AG08396 (cell line): ENCODE measurements around the gene LYL1.

Experiments used
- DNase-seq: peaks from one replicate; pipeline ENCODE4 v3.0.0; 2012; ENCODE audit warnings: low spot score, mixed read lengths

The LYL1 gene

GRCh38 chr19:13073263-13073662 is 29.4 kb downstream of the LYL1 start:
- DNase-seq: no peak

DNA sequence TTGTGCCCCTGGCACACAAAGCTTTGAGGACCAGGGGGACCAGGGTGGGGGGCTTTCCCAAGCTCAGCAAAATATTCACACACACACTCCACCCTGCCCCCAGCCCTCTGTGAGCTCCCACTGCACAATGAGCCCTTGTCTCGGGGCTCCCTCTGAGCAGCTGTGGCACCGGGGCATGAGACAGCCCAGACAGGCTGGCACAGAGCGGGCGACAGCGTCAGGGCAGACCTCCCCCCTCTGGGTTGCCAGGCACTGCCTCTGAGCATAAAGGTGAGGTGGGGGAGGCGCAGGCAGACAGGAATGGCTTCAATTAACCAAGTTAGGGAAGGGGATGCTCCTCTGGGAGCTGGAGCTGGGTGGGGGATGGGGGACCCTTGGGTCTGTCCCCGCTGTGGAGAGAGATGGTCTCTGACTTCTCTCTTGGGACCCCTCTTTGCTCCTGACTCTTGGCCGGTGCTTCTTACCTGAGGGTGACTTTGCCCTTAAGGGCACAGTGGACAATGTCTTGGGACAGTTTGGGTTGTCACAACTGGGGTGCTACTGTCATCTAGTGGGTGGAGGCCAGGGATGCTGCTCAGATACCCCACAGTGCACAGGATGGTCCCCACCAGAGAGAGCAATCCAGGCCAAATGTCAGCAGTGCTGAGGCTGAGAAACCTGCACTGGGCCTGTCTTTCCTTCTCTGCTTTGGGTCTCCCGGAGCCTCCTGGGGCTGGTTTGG is 30.3 kb downstream of the LYL1 start:
- DNase-seq: no peak

- no peak for DNase-seq
Observed at GRCh38 chr19:13071444-13072187, 31.0 kb downstream of the LYL1 start.

- no peak for DNase-seq
Observed at GRCh38 chr19:13070425-13071140, 32.1 kb downstream of the LYL1 start.

- no peak for DNase-seq
Observed at GRCh38 chr19:13069415-13070359, 33.0 kb downstream of the LYL1 start.

DNA sequence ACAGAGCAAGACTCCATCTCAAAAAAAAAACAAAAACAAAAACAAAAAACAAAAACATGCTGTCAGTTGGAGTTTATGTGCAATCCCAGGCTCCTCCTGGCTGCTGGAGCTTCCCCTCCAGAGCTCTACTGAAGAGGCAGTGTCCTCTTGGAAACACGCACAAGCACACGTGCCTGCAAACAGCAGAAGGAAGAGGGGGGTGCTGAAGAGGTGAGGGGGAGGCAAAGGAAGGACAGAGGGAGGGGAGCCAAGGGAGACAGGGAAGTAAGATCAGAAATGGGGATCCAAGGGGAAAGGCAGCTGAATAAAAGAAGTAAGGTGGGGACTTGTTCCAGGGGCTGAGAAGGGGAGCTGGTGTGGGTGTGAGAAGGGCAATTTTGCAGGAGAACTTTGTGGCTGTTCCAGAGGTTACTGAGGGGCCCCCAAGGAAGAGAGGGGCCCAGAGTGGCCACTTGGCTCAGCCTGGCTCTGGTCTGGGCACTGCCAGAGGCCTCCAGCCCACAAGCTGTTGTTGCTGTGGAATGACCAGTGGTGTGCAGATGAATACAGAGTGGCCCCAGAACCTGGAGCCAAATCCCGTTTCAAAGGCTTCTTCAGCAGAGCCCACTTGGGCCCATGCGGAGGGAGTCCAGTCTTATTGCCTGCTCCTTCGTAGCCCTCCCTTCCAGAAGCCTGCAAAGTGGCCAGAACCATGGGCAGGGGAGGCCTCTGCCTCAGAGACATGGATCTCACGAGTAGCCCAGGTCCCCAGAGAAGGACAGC is 34.4 kb downstream of the LYL1 start:
- DNase-seq: no peak

- DNase-seq: no peak
Observed at GRCh38 chr19:13066933-13067807, 35.5 kb downstream of the LYL1 start.

- DNase-seq: no peak
Observed at GRCh38 chr19:13066226-13066625, 36.4 kb downstream of the LYL1 start.

GRCh38 chr19:13064092-13064489 is 38.6 kb downstream of the LYL1 start:
- no peak for DNase-seq

- DNase-seq: no peak
Observed at GRCh38 chr19:13063461-13064091, 39.1 kb downstream of the LYL1 start.

- no peak for DNase-seq
Observed at GRCh38 chr19:13062317-13062716, 40.3 kb downstream of the LYL1 start.

- DNase-seq: peak; percentile 86
Observed at GRCh38 chr19:13060964-13061927, 41.4 kb downstream of the LYL1 start.

DNA sequence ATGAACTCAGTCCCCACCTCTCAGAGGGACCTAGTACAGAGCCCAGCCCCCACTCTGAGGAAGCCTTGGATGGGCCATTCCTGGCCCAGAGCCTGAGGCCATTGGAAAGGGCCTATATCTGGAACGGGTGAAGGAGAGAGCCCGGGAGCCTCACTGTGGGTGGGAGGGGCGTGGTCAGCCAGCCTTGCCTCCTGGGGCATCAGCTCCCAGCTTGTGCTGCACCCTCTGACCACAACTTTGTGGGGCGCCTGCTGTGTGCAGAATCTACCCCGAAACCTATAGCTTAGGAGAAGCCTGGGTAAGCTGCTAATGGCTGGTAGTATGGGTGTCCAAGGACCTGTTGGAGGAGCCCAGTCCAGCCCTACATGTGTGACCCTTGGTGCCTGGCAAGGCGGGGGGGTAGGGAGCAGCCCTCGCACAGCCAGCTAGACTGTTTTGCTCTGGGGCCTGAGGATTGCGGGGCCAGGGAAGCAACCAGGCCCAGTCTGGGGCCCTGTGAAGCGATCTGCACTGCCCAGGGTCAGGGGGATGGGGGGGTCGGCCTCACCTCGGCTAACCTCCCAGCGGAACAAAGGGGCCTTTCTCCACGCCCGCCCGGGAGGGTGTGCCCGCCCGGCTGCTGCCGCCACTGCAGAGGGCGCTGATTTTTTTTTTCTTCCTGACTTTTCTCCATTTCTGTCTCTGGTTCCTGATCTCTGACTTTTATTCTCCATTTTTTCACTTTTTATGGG is 42.3 kb downstream of the LYL1 start:
- DNase-seq: peak; percentile 56

DNA sequence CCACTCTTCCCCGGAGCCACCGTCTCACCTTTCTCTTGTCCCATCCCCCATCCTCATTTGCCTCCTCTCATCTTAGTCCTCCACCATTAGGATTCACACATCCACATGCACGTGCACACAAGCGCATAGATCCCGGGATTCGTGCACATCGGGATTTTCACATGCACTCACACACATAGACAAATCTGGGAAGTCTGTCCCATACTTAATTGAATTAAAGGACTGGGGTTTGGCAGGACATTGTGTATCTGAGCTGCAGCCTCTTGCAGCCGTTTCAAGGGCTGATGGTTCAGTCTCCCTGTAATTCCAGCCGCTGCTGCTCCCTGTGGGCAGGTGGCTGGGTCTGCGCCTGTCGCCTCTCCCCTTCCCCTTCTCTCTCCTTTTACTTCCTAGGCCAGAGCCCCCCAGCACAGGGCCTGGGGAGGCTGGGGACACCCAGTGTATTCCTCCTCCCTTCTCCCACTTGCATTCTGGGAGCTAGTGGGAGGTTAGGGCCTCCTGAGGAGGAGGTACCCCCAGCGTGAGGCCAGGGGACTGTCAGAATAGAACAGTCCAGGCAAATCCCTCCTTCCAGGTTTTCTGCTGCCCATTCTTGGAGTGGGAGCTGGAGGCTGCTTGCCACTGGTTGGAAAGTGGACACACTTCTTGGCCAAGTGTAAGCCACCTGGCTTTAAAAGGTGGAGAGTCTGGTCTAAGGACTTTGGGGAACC is 43.6 kb downstream of the LYL1 start:
- no peak for DNase-seq

DNA sequence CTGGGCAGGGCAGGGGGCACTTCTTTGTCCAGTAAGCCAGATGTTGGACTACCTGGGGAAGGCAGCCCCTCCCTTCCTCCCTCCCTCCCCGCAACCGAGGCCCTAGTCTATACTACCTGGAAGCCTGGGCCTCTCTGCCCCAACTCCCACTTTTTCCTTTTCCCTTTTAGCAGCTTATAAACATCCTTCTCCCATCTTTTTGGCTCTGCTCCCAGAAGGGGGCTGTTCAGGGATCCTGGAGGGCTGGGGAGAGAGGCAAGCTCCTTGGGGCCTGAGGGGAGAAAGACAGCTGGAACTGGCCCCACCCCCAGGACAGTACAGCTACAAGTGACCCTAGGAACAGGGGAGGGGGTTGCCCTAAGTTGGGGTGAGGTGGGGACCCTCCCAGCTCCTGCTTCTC is 44.9 kb downstream of the LYL1 start:
- no peak for DNase-seq

- no peak for DNase-seq
Observed at GRCh38 chr19:13057147-13057572, 45.5 kb downstream of the LYL1 start.

DNA sequence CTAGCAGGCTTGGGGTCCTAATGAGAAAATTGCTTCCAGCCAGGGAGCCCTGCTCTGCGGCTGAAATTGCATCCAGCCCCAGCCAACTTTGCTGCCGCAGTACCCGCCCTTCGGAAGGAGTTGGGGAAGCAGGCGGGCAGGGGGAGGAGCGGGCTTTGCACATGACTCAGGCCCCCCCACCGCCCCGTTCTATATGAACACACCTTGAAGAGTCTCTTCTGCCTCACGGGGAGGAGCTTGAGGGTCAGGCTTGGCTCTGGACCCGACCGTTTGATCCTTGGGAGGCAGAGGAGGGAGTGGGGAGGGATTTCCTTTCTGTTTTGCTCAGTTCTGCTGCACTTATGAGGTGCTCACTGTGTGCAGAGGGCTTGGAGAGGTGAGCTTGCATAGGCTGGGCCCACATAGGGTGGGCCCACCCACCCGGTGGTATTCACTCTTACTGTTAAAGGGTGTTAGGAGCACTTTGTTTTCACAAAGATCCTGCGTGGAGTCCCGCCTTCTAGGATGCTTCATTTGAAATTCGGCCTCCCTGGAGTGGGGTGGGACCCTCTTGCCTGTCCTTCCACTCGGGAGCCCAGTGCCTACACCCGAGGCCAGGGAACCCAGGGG is 46.5 kb downstream of the LYL1 start:
- peak; percentile 69 for DNase-seq
